ENCODE results near the gene HEBP2.

Gene HEBP2

GRCh38 chr6:138455746-138456400 is 51.9 kb downstream of the HEBP2 start:
- no peak for DNase-seq

GRCh38 chr6:138456401-138456790 is 52.4 kb downstream of the HEBP2 start:
- DNase-seq = no peak

DNA sequence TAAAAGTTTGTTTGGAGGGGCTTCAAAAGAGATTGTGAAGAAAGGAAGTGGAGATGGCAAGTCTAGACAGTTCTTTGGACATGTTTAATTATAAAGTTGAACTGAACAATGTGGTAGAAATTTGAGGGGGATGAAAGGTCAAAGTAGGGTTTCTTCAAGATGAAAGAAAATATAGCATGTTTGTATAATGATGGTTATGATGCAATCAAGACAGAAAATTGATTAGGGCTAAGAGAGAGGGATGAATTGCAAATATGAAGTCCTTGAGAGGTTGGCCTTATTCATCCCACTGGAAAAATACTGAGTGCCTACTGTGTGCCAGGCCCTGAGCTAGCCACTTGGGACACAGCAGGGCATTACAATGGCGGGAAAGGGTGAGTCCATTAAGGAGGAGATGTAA is 57.6 kb downstream of the HEBP2 start:
- DNase-seq = no peak

DNA sequence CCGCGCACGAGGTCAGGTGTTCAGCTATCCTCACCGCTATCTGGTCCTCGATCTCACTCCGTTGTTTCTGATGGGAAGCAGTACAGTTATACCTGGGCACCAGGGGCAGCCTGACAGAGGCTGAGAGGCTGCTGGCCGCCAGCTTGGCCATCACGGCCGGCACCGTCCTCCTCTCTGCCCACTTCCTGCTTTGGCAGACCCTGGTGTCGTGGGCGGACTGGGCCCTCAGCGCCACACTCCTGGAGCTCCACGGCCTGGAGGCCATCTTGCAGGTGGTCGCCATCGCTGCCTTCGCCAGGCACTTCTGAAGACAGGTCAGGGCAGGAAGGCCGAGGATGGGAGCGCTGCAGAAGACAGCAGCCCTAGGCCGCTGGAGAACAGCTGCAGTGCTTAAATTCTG is 60.1 kb downstream of the HEBP2 start:
- no peak for DNase-seq

GRCh38 chr6:138465007-138465645 is 61.1 kb downstream of the HEBP2 start:
- DNase-seq = no peak

- no peak for DNase-seq
Measured at GRCh38 chr6:138467901-138468300, 63.9 kb downstream of the HEBP2 start.

DNA sequence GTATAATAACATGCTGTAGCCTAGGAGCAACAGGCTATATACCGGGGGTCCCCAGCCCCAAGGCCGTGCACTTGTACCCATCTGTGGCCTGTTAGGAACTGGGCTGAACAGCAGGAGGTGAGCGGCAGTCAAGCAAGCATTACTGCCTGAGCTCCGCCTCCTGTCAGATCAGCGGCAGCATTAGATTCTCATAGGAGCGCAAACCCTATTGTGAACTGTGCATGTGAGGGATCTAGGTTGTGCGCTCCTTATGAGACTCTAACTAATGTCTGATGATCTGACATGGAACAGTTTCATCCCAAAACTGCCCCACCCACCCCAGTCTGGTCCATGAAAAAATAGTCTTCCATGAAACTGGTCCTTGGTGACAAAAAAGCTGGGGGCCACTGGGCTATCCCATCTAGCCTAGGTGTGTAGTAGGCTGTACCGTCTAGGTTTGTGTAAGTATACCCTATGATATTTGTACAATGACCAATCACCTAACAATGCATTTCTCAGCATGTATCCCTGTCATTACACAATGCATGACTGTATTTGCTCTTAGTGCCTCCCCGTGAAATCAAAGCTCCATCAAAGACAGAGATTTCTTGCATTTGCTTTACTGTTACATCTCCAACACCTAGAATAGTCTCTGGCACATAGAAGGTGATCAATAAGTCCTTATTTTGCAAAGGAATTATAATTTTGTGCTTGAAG is 64.4 kb downstream of the HEBP2 start:
- DNase-seq = no peak

All from NCI-H2227 treated with DMSO at 0.1 percent for 48 hours (cell line).